ENCODE results near the gene IL19.

IL19 gene

DNA sequence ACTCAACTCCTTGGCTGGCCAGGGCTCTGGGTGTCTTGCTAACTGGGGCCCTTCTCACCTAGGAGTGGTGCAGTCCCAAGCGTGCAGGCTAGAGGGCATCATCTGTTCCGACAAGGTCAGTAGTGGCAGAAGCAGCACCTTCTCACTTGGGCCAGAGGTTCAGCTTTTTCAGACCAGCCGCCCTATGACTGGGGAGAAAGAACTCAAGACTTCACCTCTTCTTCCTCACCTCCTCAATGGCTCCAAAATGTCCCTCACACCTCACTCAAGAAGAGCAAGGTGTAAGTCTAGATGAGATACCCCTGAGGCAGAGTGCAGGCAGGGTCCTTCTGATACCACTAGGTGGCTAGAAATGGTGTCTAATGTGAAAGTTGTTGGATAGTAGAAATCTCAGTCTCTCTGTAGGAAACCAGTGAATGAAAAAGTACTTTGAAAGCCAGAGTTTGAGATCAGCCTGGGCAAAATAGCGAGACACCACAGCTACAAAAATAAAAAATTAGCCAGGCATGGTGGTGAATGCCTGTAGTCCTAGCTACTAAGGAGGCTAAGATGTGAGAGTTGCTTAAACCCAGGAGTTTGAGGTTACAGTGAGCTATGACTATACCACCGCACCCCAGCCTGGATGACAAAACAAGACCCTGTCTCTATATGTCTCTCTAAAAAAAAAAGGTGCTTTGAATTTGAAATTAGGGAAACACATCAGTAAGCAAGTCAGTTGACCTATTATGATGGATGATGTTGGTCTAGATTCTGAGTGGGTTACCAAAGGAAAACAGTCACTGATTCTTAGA lies 86.3 kb downstream of the IL19 start:
- no peak overlapping the region for H3K4me3 ChIP-seq (ENCODE audit: low read depth, low read length)
- no peak for TF ChIP-seq ZSCAN5A (tag by site-specific recombination; IDR thresholded peaks at IDR 0.05)
- no peak for TF ChIP-seq OVOL3 (tag by site-specific recombination; IDR thresholded peaks at IDR 0.05)
- TF ChIP-seq ZNF610 (tag by site-specific recombination; IDR thresholded peaks at IDR 0.05; ENCODE audit: borderline replicate concordance) = no peak
- TF ChIP-seq ZNF19 (tag by site-specific recombination; IDR thresholded peaks at IDR 0.05; ENCODE audit: low read depth) = no peak
- no peak for TF ChIP-seq ZNF157 (tag by site-specific recombination; IDR thresholded peaks at IDR 0.05)
- TF ChIP-seq ZNF214 (tag by site-specific recombination; IDR thresholded peaks at IDR 0.05; ENCODE audit: borderline replicate concordance) = no peak
- TF ChIP-seq ZNF133 (tag by site-specific recombination; IDR thresholded peaks at IDR 0.05) = no peak
- no peak for TF ChIP-seq ZNF623 (tag by site-specific recombination; IDR thresholded peaks at IDR 0.05)
- TF ChIP-seq ZXDB (tag by site-specific recombination; IDR thresholded peaks at IDR 0.05) = no peak
- TF ChIP-seq YY2 (tag by site-specific recombination; IDR thresholded peaks at IDR 0.05) = no peak
- no peaks in the 10 kb centered on the region for H3K9me3 ChIP-seq (ENCODE audit: control insufficient read depth, insufficient read depth, low read depth, low read length)
- H3K36me3 ChIP-seq (ENCODE audit: control insufficient read depth in 2 of 2, insufficient read depth in 1 of 2, low read length in 2 of 2) = no peaks in the 10 kb centered on the region
- no peak overlapping the region for H3K27ac ChIP-seq (ENCODE audit: extremely low read depth, low read depth, low read length)
- CTCF ChIA-PET = interaction anchor here (0.7 to 5.5 kb wide), 9 partner anchors 8 to 55 kb away, joined by 3 to 27 read pairs (median 6); partner anchors contain the start of gene IL20
- POLR2A ChIA-PET = interaction anchor here (0.6 to 1.0 kb wide), 2 partner anchors 14 to 53 kb away, joined by 3 read pairs; no protein-coding TSS in a partner anchor
- peaks cover 4% of the 10 kb centered on the region; the same call in 1 of the 2 replicates for H3K4me1 ChIP-seq (ENCODE audit: control insufficient read depth, insufficient read depth, low read length)

- Histone ChIP-seq H3K27ac (ENCODE audit: extremely low read depth, low read depth, low read length) (no peak overlapping the region), H3K4me3 (ENCODE audit: low read depth, low read length) (no peak overlapping the region), H3K4me1 (ENCODE audit: control insufficient read depth, insufficient read depth, low read length) (peaks cover 4% of the 10 kb centered on the region; the same call in 1 of the 2 replicates), H3K9me3 (ENCODE audit: control insufficient read depth, insufficient read depth, low read depth, low read length) (no peaks in the 10 kb centered on the region), H3K36me3 (ENCODE audit: control insufficient read depth in 2 of 2, insufficient read depth in 1 of 2, low read length in 2 of 2) (no peaks in the 10 kb centered on the region)
- POLR2A ChIA-PET = no interaction called here
- CTCF ChIA-PET = interaction anchor here (0.9 to 1.3 kb wide), 3 partner anchors 53 to 74 kb away, joined by 3 to 9 read pairs (median 3); no protein-coding TSS in a partner anchor
- no peak for TF ChIP-seq ZNF48 (tag by site-specific recombination; IDR thresholded peaks at IDR 0.05)
- TF ChIP-seq ZNF560 (tag by site-specific recombination; IDR thresholded peaks at IDR 0.05; ENCODE audit: borderline replicate concordance) = no peak
- no peak for TF ChIP-seq ZNF670 (tag by site-specific recombination; IDR thresholded peaks at IDR 0.05; ENCODE audit: low read depth)
- TF ChIP-seq MYNN (tag by site-specific recombination; IDR thresholded peaks at IDR 0.05; ENCODE audit: borderline replicate concordance) = no peak
- TF ChIP-seq, protein P1, sequence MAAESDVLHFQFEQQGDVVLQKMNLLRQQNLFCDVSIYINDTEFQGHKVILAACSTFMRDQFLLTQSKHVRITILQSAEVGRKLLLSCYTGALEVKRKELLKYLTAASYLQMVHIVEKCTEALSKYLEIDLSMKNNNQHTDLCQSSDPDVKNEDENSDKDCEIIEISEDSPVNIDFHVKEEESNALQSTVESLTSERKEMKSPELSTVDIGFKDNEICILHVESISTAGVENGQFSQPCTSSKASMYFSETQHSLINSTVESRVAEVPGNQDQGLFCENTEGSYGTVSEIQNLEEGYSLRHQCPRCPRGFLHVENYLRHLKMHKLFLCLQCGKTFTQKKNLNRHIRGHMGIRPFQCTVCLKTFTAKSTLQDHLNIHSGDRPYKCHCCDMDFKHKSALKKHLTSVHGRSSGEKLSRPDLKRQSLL (tag by site-specific recombination; IDR thresholded peaks at IDR 0.05) = no peak
- TF ChIP-seq ZNF571 (tag by site-specific recombination; IDR thresholded peaks at IDR 0.05) = no peak
- no peak for TF ChIP-seq ZNF202 (tag by site-specific recombination; IDR thresholded peaks at IDR 0.05; ENCODE audit: borderline replicate concordance)
- no peak for TF ChIP-seq PRDM6 (tag by site-specific recombination; IDR thresholded peaks at IDR 0.05)
- TF ChIP-seq ZNF19 (tag by site-specific recombination; IDR thresholded peaks at IDR 0.05; ENCODE audit: low read depth) = no peak
- TF ChIP-seq, protein P2, sequence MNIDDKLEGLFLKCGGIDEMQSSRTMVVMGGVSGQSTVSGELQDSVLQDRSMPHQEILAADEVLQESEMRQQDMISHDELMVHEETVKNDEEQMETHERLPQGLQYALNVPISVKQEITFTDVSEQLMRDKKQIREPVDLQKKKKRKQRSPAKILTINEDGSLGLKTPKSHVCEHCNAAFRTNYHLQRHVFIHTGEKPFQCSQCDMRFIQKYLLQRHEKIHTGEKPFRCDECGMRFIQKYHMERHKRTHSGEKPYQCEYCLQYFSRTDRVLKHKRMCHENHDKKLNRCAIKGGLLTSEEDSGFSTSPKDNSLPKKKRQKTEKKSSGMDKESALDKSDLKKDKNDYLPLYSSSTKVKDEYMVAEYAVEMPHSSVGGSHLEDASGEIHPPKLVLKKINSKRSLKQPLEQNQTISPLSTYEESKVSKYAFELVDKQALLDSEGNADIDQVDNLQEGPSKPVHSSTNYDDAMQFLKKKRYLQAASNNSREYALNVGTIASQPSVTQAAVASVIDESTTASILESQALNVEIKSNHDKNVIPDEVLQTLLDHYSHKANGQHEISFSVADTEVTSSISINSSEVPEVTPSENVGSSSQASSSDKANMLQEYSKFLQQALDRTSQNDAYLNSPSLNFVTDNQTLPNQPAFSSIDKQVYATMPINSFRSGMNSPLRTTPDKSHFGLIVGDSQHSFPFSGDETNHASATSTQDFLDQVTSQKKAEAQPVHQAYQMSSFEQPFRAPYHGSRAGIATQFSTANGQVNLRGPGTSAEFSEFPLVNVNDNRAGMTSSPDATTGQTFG (tag by site-specific recombination; IDR thresholded peaks at IDR 0.05; ENCODE audit: borderline replicate concordance) = no peak
- no peak for TF ChIP-seq OSR2 (tag by site-specific recombination; IDR thresholded peaks at IDR 0.05)
- no peak for TF ChIP-seq ZNF157 (tag by site-specific recombination; IDR thresholded peaks at IDR 0.05)
- no peak for TF ChIP-seq ZNF555 (tag by site-specific recombination; conservative IDR thresholded peaks at IDR 0.05)
- no peak for TF ChIP-seq ZBTB48 (tag by site-specific recombination; IDR thresholded peaks at IDR 0.05)
- TF ChIP-seq ZNF169 (tag by site-specific recombination; IDR thresholded peaks at IDR 0.05) = no peak
- no peak for TF ChIP-seq YY1 (tag by site-specific recombination; IDR thresholded peaks at IDR 0.05)
Observed at GRCh38 chr1:206859082-206859521, 88.5 kb downstream of the IL19 start.
